ENCODE measurements around the gene ALDH4A1. TPM values are rescaled to one million over a fixed set of nuclear protein-coding genes. Genes with fewer than 3 reads are reported as not detected.
"Not testable (repeated sequence)": the region's sequence is repeated elsewhere in the genome, so short reads cannot be mapped to it uniquely, and the experiment has no call there.

The ALDH4A1 gene
- total and polyA plus RNA-seq, 2 donors: 11.9 to 26.0 TPM

- H3K4me1 ChIP-seq (ENCODE audit: insufficient read depth): no peaks in the 10 kb centered on the region
- no peak for DNase-seq (ENCODE audit: extremely low spot score)
- no peak overlapping the region for H3K4me3 ChIP-seq (ENCODE audit: low read depth, low read length)
- H3K36me3 ChIP-seq (ENCODE audit: insufficient read depth): peaks cover 2% of the 10 kb centered on the region
- H3K27ac ChIP-seq (ENCODE audit: low read depth): no peak overlapping the region
- WGBS: 63% methylated on average over 22 of the region's 22 CpGs
Measured at GRCh38 chr1:18907917-18908845, 5.8 kb upstream of the ALDH4A1 start.

- Histone ChIP-seq H3K27ac (ENCODE audit: low read depth) (peak overlapping the region; percentile 13), H3K4me3 (ENCODE audit: low read depth, low read length) (no peak overlapping the region), H3K36me3 (ENCODE audit: insufficient read depth) (peaks cover 2% of the 10 kb centered on the region), H3K4me1 (ENCODE audit: insufficient read depth) (no peaks in the 10 kb centered on the region)
- no peak for DNase-seq (ENCODE audit: extremely low spot score)
- 37% methylated on average over 16 of the region's 16 CpGs for WGBS
Measured at GRCh38 chr1:18907021-18907916, 4.9 kb upstream of the ALDH4A1 start.

- 34% methylated on average over 8 of the region's 8 CpGs for WGBS
- Histone ChIP-seq H3K27ac (ENCODE audit: low read depth) (no peak overlapping the region), H3K4me1 (ENCODE audit: insufficient read depth) (no peaks in the 10 kb centered on the region), H3K36me3 (ENCODE audit: insufficient read depth) (peaks cover 2% of the 10 kb centered on the region), H3K4me3 (ENCODE audit: low read depth, low read length) (peak overlapping the region; percentile 39)
- peak; percentile 60 for DNase-seq (ENCODE audit: extremely low spot score)
Measured at GRCh38 chr1:18903291-18903756, 969 bp upstream of the ALDH4A1 start.

GRCh38 chr1:18901952-18902522, 318 bp downstream of the ALDH4A1 start:
- no peaks in the 10 kb centered on the region for H3K4me1 ChIP-seq (ENCODE audit: insufficient read depth)
- peak overlapping the region; percentile 66 for H3K27ac ChIP-seq (ENCODE audit: low read depth)
- no peak for DNase-seq (ENCODE audit: extremely low spot score)
- WGBS: 1% methylated on average over 44 of the region's 44 CpGs
- peak overlapping the region; percentile 66 for H3K4me3 ChIP-seq (ENCODE audit: low read depth, low read length)
- H3K36me3 ChIP-seq (ENCODE audit: insufficient read depth): no peaks in the 10 kb centered on the region

- DNase-seq (ENCODE audit: extremely low spot score): no peak
- 49% methylated on average over 9 of the region's 9 CpGs for WGBS
- no peak overlapping the region for H3K27ac ChIP-seq (ENCODE audit: low read depth)
- no peaks in the 10 kb centered on the region for H3K36me3 ChIP-seq (ENCODE audit: insufficient read depth)
- H3K4me3 ChIP-seq (ENCODE audit: low read depth, low read length): peak overlapping the region; percentile 66
- H3K4me1 ChIP-seq (ENCODE audit: insufficient read depth): no peaks in the 10 kb centered on the region
Measured at GRCh38 chr1:18901147-18901951, 1.0 kb downstream of the ALDH4A1 start.

GRCh38 chr1:18900303-18900841, 2.0 kb downstream of the ALDH4A1 start:
- WGBS: 81% methylated on average over 10 of the region's 10 CpGs
- DNase-seq (ENCODE audit: extremely low spot score): no peak
- H3K27ac ChIP-seq (ENCODE audit: low read depth): no peak overlapping the region
- H3K36me3 ChIP-seq (ENCODE audit: insufficient read depth): no peaks in the 10 kb centered on the region
- no peaks in the 10 kb centered on the region for H3K4me1 ChIP-seq (ENCODE audit: insufficient read depth)
- H3K4me3 ChIP-seq (ENCODE audit: low read depth, low read length): no peak overlapping the region

- no peak for DNase-seq (ENCODE audit: extremely low spot score)
- no peak overlapping the region for H3K27ac ChIP-seq (ENCODE audit: low read depth)
- no peaks in the 10 kb centered on the region for H3K4me1 ChIP-seq (ENCODE audit: insufficient read depth)
- no peaks in the 10 kb centered on the region for H3K36me3 ChIP-seq (ENCODE audit: insufficient read depth)
- no peak overlapping the region for H3K4me3 ChIP-seq (ENCODE audit: low read depth, low read length)
- 77% methylated on average over 4 of the region's 4 CpGs for WGBS
Measured at GRCh38 chr1:18899363-18900049, 2.8 kb downstream of the ALDH4A1 start.

- Histone ChIP-seq H3K36me3 (ENCODE audit: insufficient read depth) (no peaks in the 10 kb centered on the region), H3K27ac (ENCODE audit: low read depth) (no peak overlapping the region), H3K4me3 (ENCODE audit: low read depth, low read length) (no peak overlapping the region), H3K4me1 (ENCODE audit: insufficient read depth) (no peaks in the 10 kb centered on the region)
- DNase-seq (ENCODE audit: extremely low spot score): no peak
- WGBS: 92% methylated on average over 8 of the region's 8 CpGs
Measured at GRCh38 chr1:18898567-18898966, 3.8 kb downstream of the ALDH4A1 start.

- 93% methylated on average over 6 of the region's 6 CpGs for WGBS
- Histone ChIP-seq H3K4me3 (ENCODE audit: low read depth, low read length) (no peak overlapping the region), H3K4me1 (ENCODE audit: insufficient read depth) (no peaks in the 10 kb centered on the region)
Measured at GRCh38 chr1:18895317-18895716, 7.0 kb downstream of the ALDH4A1 start.

GRCh38 chr1:18893120-18893519, 9.2 kb downstream of the ALDH4A1 start:
- no peak for DNase-seq (ENCODE audit: extremely low spot score)
- Histone ChIP-seq H3K36me3 (ENCODE audit: insufficient read depth) (no peaks in the 10 kb centered on the region), H3K4me3 (ENCODE audit: low read depth, low read length) (no peak overlapping the region), H3K27ac (ENCODE audit: low read depth) (no peak overlapping the region), H3K4me1 (ENCODE audit: insufficient read depth) (no peaks in the 10 kb centered on the region)
- WGBS: 96% methylated on average over 7 of the region's 7 CpGs

More at GRCh38 chr1:18895317-18895716, 7.0 kb downstream of the ALDH4A1 start:
- no peak overlapping the region for H3K27ac ChIP-seq (ENCODE audit: low read depth)
- H3K36me3 ChIP-seq (ENCODE audit: insufficient read depth): no peaks in the 10 kb centered on the region
- no peak for DNase-seq (ENCODE audit: extremely low spot score)

- not testable (repeated sequence) for DNase-seq (ENCODE audit: extremely low spot score); H3K27ac ChIP-seq (ENCODE audit: low read depth); H3K4me1 ChIP-seq (ENCODE audit: insufficient read depth); H3K4me3 ChIP-seq (ENCODE audit: low read depth, low read length); H3K36me3 ChIP-seq (ENCODE audit: insufficient read depth)
- WGBS: 85% methylated on average over 7 of the region's 7 CpGs
Measured at GRCh38 chr1:18891858-18892257, 10.5 kb downstream of the ALDH4A1 start.

GRCh38 chr1:18891426-18891780, 11.0 kb downstream of the ALDH4A1 start:
- Histone ChIP-seq H3K4me1 (ENCODE audit: insufficient read depth) (no peaks in the 10 kb centered on the region), H3K36me3 (ENCODE audit: insufficient read depth) (no peaks in the 10 kb centered on the region), H3K4me3 (ENCODE audit: low read depth, low read length) (no peak overlapping the region), H3K27ac (ENCODE audit: low read depth) (no peak overlapping the region)
- 91% methylated on average over 7 of the region's 7 CpGs for WGBS
- DNase-seq (ENCODE audit: extremely low spot score): no peak

All from urinary bladder (tissue), 4 donors.